ENCODE measurements around the gene HAUS7.

HAUS7 gene

GRCh38 chrX:153470411-153471363 lies at the start of gene HAUS7:
TSS of gene HAUS7 (minus strand) at chrX:153470576. CDS start at chrX:153470557, 19 bp downstream.
- DNase-seq, result peak; percentile 82

GRCh38 chrX:153519569-153520286 lies 49.4 kb upstream of the HAUS7 start:
- DNase-seq, result peak; percentile 39

- no peak for DNase-seq
Observed at GRCh38 chrX:153517946-153518834, 47.8 kb upstream of the HAUS7 start.

- DNase-seq, result no peak
Observed at GRCh38 chrX:153517423-153517822, 47.0 kb upstream of the HAUS7 start, which contains the start of gene ATP2B3. TSS of gene ATP2B3 (plus strand) at chrX:153517642. CDS start at chrX:153536248, 18,606 bp downstream.

- no peak for DNase-seq
Observed at GRCh38 chrX:153516073-153516472, 45.7 kb upstream of the HAUS7 start.

- no peak for DNase-seq
Observed at GRCh38 chrX:153515435-153515834, 45.1 kb upstream of the HAUS7 start.

GRCh38 chrX:153514259-153514658 lies 43.9 kb upstream of the HAUS7 start:
- no peak for DNase-seq

GRCh38 chrX:153513265-153513664 lies 42.9 kb upstream of the HAUS7 start:
- DNase-seq, result no peak

- no peak for DNase-seq
Observed at GRCh38 chrX:153512501-153512893, 42.1 kb upstream of the HAUS7 start.

- DNase-seq, result no peak
Observed at GRCh38 chrX:153511784-153512500, 41.6 kb upstream of the HAUS7 start.

- DNase-seq, result no peak
Observed at GRCh38 chrX:153510383-153510782, 40.0 kb upstream of the HAUS7 start.

GRCh38 chrX:153509592-153509991 lies 39.2 kb upstream of the HAUS7 start:
- DNase-seq, result no peak

GRCh38 chrX:153507484-153508178 lies 37.3 kb upstream of the HAUS7 start:
- DNase-seq, result peak; percentile 58

GRCh38 chrX:153505361-153505760 lies 35.0 kb upstream of the HAUS7 start:
- DNase-seq, result no peak

GRCh38 chrX:153504445-153505016 lies 34.2 kb upstream of the HAUS7 start:
- DNase-seq, result no peak

GRCh38 chrX:153502796-153503195 lies 32.4 kb upstream of the HAUS7 start:
- no peak for DNase-seq

GRCh38 chrX:153502131-153502530 lies 31.8 kb upstream of the HAUS7 start:
- DNase-seq, result no peak

- DNase-seq, result no peak
Observed at GRCh38 chrX:153501530-153501929, 31.2 kb upstream of the HAUS7 start.

- no peak for DNase-seq
Observed at GRCh38 chrX:153500676-153501280, 30.4 kb upstream of the HAUS7 start.

- DNase-seq, result peak; percentile 17
Observed at GRCh38 chrX:153499876-153500275, 29.5 kb upstream of the HAUS7 start.

GRCh38 chrX:153499341-153499740 lies 29.0 kb upstream of the HAUS7 start:
- DNase-seq, result no peak

Data from NCI-H2171 treated with DMSO at 0.1 percent for 48 hours (cell line).